ENCODE results near the gene PPIG. TPM values are rescaled to one million over a fixed set of nuclear protein-coding genes. Genes with fewer than 3 reads are reported as not detected.
"Not testable (repeated sequence)": the region's sequence is repeated elsewhere in the genome, so short reads cannot be mapped to it uniquely, and the experiment has no call there.

PPIG gene
- 10 to 100 TPM; 45.8 to 66.9 (median 49.2) TPM for total RNA-seq
- long read RNA-seq, donor 1, full-length matches to known transcripts: 20 of 51 reads
- long read RNA-seq, donor 1, partial matches to known transcripts: 18 of 51 reads
- long read RNA-seq, donor 1, other reads (novel, unspliced or antisense): 13 of 51 reads
- long read RNA-seq, donor 2, partial matches to known transcripts: 42 of 54 reads
- long read RNA-seq, donor 2, other reads (novel, unspliced or antisense): 7 of 54 reads

GRCh38 chr2:169584005-169584877 is at the start of gene PPIG:
PPIG (plus strand) TSS chr2:169584351; CDS start chr2:169604042, 19,691 bp downstream.
- TF ChIP-seq, protein P1, sequence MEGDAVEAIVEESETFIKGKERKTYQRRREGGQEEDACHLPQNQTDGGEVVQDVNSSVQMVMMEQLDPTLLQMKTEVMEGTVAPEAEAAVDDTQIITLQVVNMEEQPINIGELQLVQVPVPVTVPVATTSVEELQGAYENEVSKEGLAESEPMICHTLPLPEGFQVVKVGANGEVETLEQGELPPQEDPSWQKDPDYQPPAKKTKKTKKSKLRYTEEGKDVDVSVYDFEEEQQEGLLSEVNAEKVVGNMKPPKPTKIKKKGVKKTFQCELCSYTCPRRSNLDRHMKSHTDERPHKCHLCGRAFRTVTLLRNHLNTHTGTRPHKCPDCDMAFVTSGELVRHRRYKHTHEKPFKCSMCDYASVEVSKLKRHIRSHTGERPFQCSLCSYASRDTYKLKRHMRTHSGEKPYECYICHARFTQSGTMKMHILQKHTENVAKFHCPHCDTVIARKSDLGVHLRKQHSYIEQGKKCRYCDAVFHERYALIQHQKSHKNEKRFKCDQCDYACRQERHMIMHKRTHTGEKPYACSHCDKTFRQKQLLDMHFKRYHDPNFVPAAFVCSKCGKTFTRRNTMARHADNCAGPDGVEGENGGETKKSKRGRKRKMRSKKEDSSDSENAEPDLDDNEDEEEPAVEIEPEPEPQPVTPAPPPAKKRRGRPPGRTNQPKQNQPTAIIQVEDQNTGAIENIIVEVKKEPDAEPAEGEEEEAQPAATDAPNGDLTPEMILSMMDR (IDR thresholded peaks at IDR 0.05): no peak
- H3K4me1 ChIP-seq (ENCODE audit: low read depth): peaks cover 17% of the 10 kb centered on the region
- no peaks in the 10 kb centered on the region for H3K36me3 ChIP-seq (ENCODE audit: low read depth)
- H3K4me3 ChIP-seq: peak within 1 kb of the TSS; percentile 62
- ATAC-seq: peak; percentile 97
- H3K9me3 ChIP-seq: no peaks in the 10 kb centered on the region
- intact Hi-C loops (cut with DNase I, micrococcal nuclease): no loop called here
- DNase-seq: peak; percentile 91 to 95 (median 95)

DNA sequence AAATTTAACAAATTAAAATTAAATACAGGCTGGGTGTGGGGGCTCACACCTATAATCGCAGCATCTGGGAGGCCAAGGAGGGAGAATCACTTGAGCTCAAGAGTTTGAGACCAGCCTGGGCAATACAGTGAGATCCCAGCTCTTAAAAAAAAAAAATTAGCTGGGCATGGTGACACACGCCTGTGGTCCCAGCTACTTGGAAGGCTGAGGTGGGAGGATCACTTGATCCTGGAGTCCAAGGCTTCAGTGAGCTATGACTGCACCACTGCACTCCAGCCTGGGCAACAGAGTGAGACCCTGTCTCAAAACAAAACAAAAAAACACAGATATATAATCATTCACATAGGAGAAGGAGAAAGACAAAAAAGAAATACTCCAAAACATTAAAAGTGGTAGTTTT is 44.7 kb upstream of the PPIG start:
- ATAC-seq; H3K36me3 ChIP-seq (ENCODE audit: low read depth); DNase-seq; H3K9me3 ChIP-seq; H3K4me3 ChIP-seq; H3K4me1 ChIP-seq (ENCODE audit: low read depth); intact Hi-C loops (cut with DNase I, micrococcal nuclease): not testable (repeated sequence)

DNA sequence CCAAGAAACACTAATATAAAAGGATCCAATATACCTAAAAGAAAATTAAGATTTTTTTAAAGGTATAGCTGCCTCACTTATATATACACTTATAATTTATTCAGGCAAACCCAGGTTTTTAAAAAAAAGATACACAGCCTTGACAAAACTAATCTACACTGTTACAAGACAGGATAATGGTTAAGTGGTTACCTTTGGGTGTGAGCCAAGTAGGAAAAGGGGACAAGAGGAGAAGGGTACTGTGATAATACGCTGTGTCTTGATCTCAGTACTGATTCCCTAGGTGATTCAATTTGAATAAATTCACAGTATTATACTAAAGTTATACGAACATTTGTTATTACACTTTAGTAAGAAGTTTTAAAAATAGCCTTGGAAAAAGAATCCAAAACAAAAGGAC is 44.0 kb upstream of the PPIG start:
- intact Hi-C loops (cut with DNase I, micrococcal nuclease): no loop called here
- no peak for ATAC-seq
- no peak overlapping the region for H3K4me3 ChIP-seq
- H3K9me3 ChIP-seq: no peaks in the 10 kb centered on the region
- TF ChIP-seq, protein P1 (IDR thresholded peaks at IDR 0.05): no peak
- DNase-seq: no peak
- no peaks in the 10 kb centered on the region for H3K4me1 ChIP-seq (ENCODE audit: low read depth)
- no peaks in the 10 kb centered on the region for H3K36me3 ChIP-seq (ENCODE audit: low read depth)

GRCh38 chr2:169542433-169542832 is 41.7 kb upstream of the PPIG start:
- TF ChIP-seq, protein P1 (IDR thresholded peaks at IDR 0.05): no peak
- intact Hi-C loops (cut with DNase I, micrococcal nuclease): no loop called here
- no peak overlapping the region for H3K4me3 ChIP-seq
- no peaks in the 10 kb centered on the region for H3K9me3 ChIP-seq
- no peak for DNase-seq
- H3K36me3 ChIP-seq (ENCODE audit: low read depth): no peaks in the 10 kb centered on the region
- no peaks in the 10 kb centered on the region for H3K4me1 ChIP-seq (ENCODE audit: low read depth)
- ATAC-seq: no peak

GRCh38 chr2:169546756-169547155 is 37.4 kb upstream of the PPIG start:
- ATAC-seq: no peak
- TF ChIP-seq, protein P1 (IDR thresholded peaks at IDR 0.05): no peak
- H3K9me3 ChIP-seq: no peaks in the 10 kb centered on the region

GRCh38 chr2:169561364-169561763 is 22.8 kb upstream of the PPIG start:
- Histone ChIP-seq H3K36me3 (ENCODE audit: low read depth) (no peaks in the 10 kb centered on the region), H3K4me3 (no peak overlapping the region), H3K9me3 (no peaks in the 10 kb centered on the region), H3K4me1 (ENCODE audit: low read depth) (no peaks in the 10 kb centered on the region)
- no peak for DNase-seq
- intact Hi-C loops (cut with DNase I, micrococcal nuclease): no loop called here
- no peak for ATAC-seq
- TF ChIP-seq, protein P1 (IDR thresholded peaks at IDR 0.05): no peak

More at GRCh38 chr2:169546756-169547155, 37.4 kb upstream of the PPIG start:
- DNase-seq: no peak
- Histone ChIP-seq H3K36me3 (ENCODE audit: low read depth) (no peaks in the 10 kb centered on the region), H3K4me3 (no peak overlapping the region), H3K4me1 (ENCODE audit: low read depth) (no peaks in the 10 kb centered on the region)
- intact Hi-C loops (cut with DNase I, micrococcal nuclease): no loop called here

DNA sequence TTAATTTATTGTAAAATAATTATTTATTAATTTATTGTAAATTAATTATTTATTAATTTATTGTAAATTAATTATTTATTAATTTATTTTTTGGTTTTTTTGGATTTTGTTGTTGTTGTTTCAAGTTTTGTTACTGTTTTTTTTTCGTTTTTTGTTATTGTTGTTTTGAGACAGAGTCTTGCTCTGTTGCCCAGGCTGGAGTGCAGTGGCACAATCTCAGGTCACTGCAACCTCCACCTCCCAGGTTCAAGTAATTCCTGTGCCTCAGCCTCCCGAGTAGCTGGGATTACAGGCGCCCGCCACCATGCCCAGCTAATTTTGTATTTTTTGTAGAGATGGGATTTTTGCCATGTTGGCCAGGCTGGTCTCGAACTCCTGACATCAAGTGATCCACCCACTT is 22.1 kb upstream of the PPIG start:
- ATAC-seq; H3K9me3 ChIP-seq; H3K4me3 ChIP-seq; H3K4me1 ChIP-seq (ENCODE audit: low read depth); intact Hi-C loops (cut with DNase I, micrococcal nuclease); DNase-seq; H3K36me3 ChIP-seq (ENCODE audit: low read depth): not testable (repeated sequence)
